ENCODE data around the gene SAT2. TPM values are rescaled to one million over a fixed set of nuclear protein-coding genes. Genes with fewer than 3 reads are reported as not detected.

SAT2 gene
- total RNA-seq, 1 donor from 2014 or later: 47.2 TPM

DNA sequence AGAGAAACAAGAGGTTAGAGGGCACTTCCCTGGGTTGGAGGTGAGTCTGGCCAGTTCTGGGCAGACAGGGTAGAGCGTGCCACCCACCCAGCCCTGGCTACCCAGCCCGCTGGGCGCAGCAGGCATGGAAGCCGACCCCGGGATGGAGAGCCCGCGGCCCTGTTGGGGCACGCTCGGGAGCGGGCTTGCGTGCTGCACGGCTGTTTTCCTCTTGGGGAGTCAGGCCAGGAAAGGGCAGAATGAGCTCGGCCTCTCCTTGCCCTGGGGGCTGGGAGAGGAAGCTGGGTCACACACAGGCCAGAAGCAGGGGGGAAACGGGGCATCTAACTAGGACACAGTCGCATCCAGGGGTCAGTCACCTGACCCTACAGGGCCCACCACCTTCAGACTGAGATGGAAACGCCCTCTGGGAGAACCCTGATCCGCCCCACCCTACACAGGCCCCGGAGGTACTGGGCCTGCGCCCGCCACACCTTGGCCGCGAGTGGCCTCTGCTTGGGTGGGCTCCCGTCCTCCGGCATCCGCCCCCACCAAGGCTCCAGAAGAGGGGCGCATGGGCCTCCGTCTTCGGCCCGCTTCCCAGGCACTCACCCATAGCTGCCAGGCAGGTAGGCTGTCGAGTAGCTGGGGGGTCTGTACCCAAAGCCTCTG is 38.9 kb downstream of the SAT2 start:
- Histone ChIP-seq H3K27me3 (ENCODE audit: insufficient read depth, low read length) (no peaks in the 10 kb centered on the region), H3K4me1 (ENCODE audit: insufficient read depth, low read length) (peaks cover 55% of the 10 kb centered on the region), H3K79me2 (ENCODE audit: insufficient read depth, low read length) (peaks cover 45% of the 10 kb centered on the region), H3K4me3 (ENCODE audit: insufficient read depth, low read depth, low read length) (no peak overlapping the region), H3K9ac (ENCODE audit: low read length) (peak overlapping the region; percentile 68), H3K36me3 (ENCODE audit: insufficient read depth, low read length) (peaks cover 10% of the 10 kb centered on the region), H3K9me3 (ENCODE audit: insufficient read depth, low read depth, low read length) (no peaks in the 10 kb centered on the region), H3K27ac (ENCODE audit: low read depth, low read length) (peak overlapping the region; percentile 81), H4K20me1 (ENCODE audit: insufficient read depth, low read length) (peaks cover 36% of the 10 kb centered on the region), H3K4me2 (ENCODE audit: low read length) (peak overlapping the region; percentile 81), H2AFZ (ENCODE audit: low read depth, low read length) (no peak overlapping the region)
- peak overlapping the region; percentile 94 for H3K27ac Mint-ChIP-seq (ENCODE audit: unreplicated experiment)
- FAIRE-seq (no peak), DNase-seq (ENCODE audit: low read depth) (no peak)
- no peak for TF ChIP-seq EZH2 (IDR thresholded peaks at IDR 0.05; ENCODE audit: insufficient read depth, low read length)
- TF ChIP-seq CTCF (IDR thresholded peaks at IDR 0.05; ENCODE audit: insufficient read depth, low read depth, low read length): no peak
- peaks cover 50% of the 10 kb centered on the region for H3K4me1 Mint-ChIP-seq (ENCODE audit: low read depth, unreplicated experiment)
- H3K27me3 Mint-ChIP-seq (ENCODE audit: low read depth, unreplicated experiment): no peaks in the 10 kb centered on the region
- H3K9me3 Mint-ChIP-seq (ENCODE audit: unreplicated experiment): no peaks in the 10 kb centered on the region
- peaks cover 23% of the 10 kb centered on the region for H3K36me3 Mint-ChIP-seq (ENCODE audit: low read depth, unreplicated experiment)
- H3K4me3 Mint-ChIP-seq (ENCODE audit: unreplicated experiment): no peak overlapping the region

DNA sequence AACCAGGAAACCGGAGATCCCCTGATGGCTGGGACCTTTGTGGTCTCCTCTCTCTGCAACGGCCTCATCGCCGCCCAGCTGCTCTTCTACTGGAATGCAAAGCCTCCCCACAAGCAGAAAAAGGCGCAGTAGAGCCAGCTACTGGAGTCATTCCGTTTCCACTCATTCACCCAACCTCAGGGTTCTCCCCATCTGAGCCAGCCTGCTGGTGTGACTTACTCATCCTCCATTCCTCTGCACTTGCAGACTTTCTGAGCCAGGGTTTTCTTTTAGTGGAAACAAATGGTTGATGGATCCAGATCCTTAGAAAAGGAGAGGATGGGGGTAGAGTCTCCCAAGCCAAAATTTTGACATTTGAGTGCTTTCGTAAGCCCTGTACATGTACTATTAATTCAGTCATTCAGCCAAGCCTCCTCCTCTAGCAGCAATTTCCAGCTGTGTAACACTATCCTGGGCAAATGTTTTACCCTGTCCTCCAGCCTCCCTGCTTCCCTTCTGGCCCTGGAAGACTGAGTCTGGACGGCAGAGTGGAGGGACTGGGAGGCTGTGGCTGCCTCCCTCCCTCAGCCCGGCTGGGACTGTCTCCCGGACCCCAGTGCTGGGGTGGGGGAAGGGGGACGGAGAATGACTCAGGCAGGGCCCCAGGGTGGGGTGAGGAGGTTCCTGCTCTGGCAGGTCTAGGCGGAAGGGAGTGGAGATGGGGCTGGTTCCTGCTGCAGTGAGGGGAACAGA is 40.0 kb downstream of the SAT2 start:
- Histone ChIP-seq H3K4me3 (ENCODE audit: insufficient read depth, low read depth, low read length) (peak overlapping the region; percentile 26), H3K9ac (ENCODE audit: low read length) (peak overlapping the region; percentile 68)
- TF ChIP-seq CTCF (IDR thresholded peaks at IDR 0.05; ENCODE audit: insufficient read depth, low read depth, low read length): no peak
- no peak for TF ChIP-seq EZH2 (IDR thresholded peaks at IDR 0.05; ENCODE audit: insufficient read depth, low read length)

More for the DNA sequence above, 40.0 kb downstream of the SAT2 start:
- Mint-ChIP-seq H3K27me3 (ENCODE audit: low read depth, unreplicated experiment) (no peaks in the 10 kb centered on the region), H3K4me1 (ENCODE audit: low read depth, unreplicated experiment) (peaks cover 43% of the 10 kb centered on the region), H3K4me3 (ENCODE audit: unreplicated experiment) (peak overlapping the region; percentile 75), H3K27ac (ENCODE audit: unreplicated experiment) (peak overlapping the region; percentile 94), H3K36me3 (ENCODE audit: low read depth, unreplicated experiment) (peaks cover 17% of the 10 kb centered on the region), H3K9me3 (ENCODE audit: unreplicated experiment) (no peaks in the 10 kb centered on the region)
- Histone ChIP-seq H3K4me1 (ENCODE audit: insufficient read depth, low read length) (peaks cover 63% of the 10 kb centered on the region), H3K27ac (ENCODE audit: low read depth, low read length) (peak overlapping the region; percentile 81), H3K79me2 (ENCODE audit: insufficient read depth, low read length) (peaks cover 52% of the 10 kb centered on the region), H2AFZ (ENCODE audit: low read depth, low read length) (no peak overlapping the region), H3K27me3 (ENCODE audit: insufficient read depth, low read length) (no peaks in the 10 kb centered on the region), H3K9me3 (ENCODE audit: insufficient read depth, low read depth, low read length) (no peaks in the 10 kb centered on the region), H4K20me1 (ENCODE audit: insufficient read depth, low read length) (peaks cover 32% of the 10 kb centered on the region), H3K4me2 (ENCODE audit: low read length) (peak overlapping the region; percentile 81), H3K36me3 (ENCODE audit: insufficient read depth, low read length) (peaks cover 7% of the 10 kb centered on the region)
- DNase-seq (ENCODE audit: low read depth) (peak; percentile 95), FAIRE-seq (peak; percentile 50)
